ENCODE data around the gene TBC1D2B.
A peak's percentile ranks its signal among the peaks of the same experiment; 100 is the strongest.
"Not testable (repeated sequence)": the region's sequence is repeated elsewhere in the genome, so short reads cannot be mapped to it uniquely, and the experiment has no call there.

The TBC1D2B gene

GRCh38 chr15:77969055-77969454, 108.5 kb downstream of the TBC1D2B start:
- TF ChIP-seq CTCF (IDR thresholded peaks at IDR 0.05), result no peak
- H3K27me3 ChIP-seq (ENCODE audit: control insufficient read depth, insufficient read depth, low read length), result no peaks in the 10 kb centered on the region
- H3K36me3 ChIP-seq (ENCODE audit: control insufficient read depth, insufficient read depth, low read length), result no peaks in the 10 kb centered on the region
- no peaks in the 10 kb centered on the region for H3K9me3 ChIP-seq (ENCODE audit: control insufficient read depth, low read length)
- H3K4me2 ChIP-seq (ENCODE audit: low read length), result no peak overlapping the region
- H3K4me1 ChIP-seq, result no peaks in the 10 kb centered on the region
- H3K4me3 ChIP-seq (ENCODE audit: low read depth, low read length), result no peak overlapping the region
- no peak overlapping the region for H2AFZ ChIP-seq
- no peaks in the 10 kb centered on the region for H3K79me2 ChIP-seq
- H3K9ac ChIP-seq, result no peak overlapping the region
- H3K27ac ChIP-seq, result no peak overlapping the region

- Histone ChIP-seq H3K9ac (no peak overlapping the region), H3K4me3 (ENCODE audit: low read depth, low read length) (no peak overlapping the region), H3K27me3 (ENCODE audit: control insufficient read depth, insufficient read depth, low read length) (no peaks in the 10 kb centered on the region), H3K9me3 (ENCODE audit: control insufficient read depth, low read length) (no peaks in the 10 kb centered on the region), H3K27ac (no peak overlapping the region), H3K4me1 (no peaks in the 10 kb centered on the region), H3K36me3 (ENCODE audit: control insufficient read depth, insufficient read depth, low read length) (no peaks in the 10 kb centered on the region), H3K4me2 (ENCODE audit: low read length) (no peak overlapping the region), H2AFZ (no peak overlapping the region), H3K79me2 (no peaks in the 10 kb centered on the region)
- no peak for TF ChIP-seq CTCF (IDR thresholded peaks at IDR 0.05)
Measured at GRCh38 chr15:77967798-77968197, 109.7 kb downstream of the TBC1D2B start.

- not testable (repeated sequence) for H2AFZ ChIP-seq; H3K9me3 ChIP-seq (ENCODE audit: control insufficient read depth, low read length); H3K4me2 ChIP-seq (ENCODE audit: low read length); H3K27ac ChIP-seq; H3K36me3 ChIP-seq (ENCODE audit: control insufficient read depth, insufficient read depth, low read length); H3K4me3 ChIP-seq (ENCODE audit: low read depth, low read length); H3K9ac ChIP-seq; H3K4me1 ChIP-seq; H3K27me3 ChIP-seq (ENCODE audit: control insufficient read depth, insufficient read depth, low read length); H3K79me2 ChIP-seq
Measured at GRCh38 chr15:77967235-77967615, 110.3 kb downstream of the TBC1D2B start.

- H3K4me3 ChIP-seq (ENCODE audit: low read depth, low read length), result no peak overlapping the region
- TF ChIP-seq CTCF (IDR thresholded peaks at IDR 0.05), result peak; percentile 71
- no peak overlapping the region for H3K27ac ChIP-seq
- H2AFZ ChIP-seq, result no peak overlapping the region
- no peak overlapping the region for H3K4me2 ChIP-seq (ENCODE audit: low read length)
- no peaks in the 10 kb centered on the region for H3K27me3 ChIP-seq (ENCODE audit: control insufficient read depth, insufficient read depth, low read length)
- no peaks in the 10 kb centered on the region for H3K79me2 ChIP-seq
- H3K4me1 ChIP-seq, result no peaks in the 10 kb centered on the region
- no peak overlapping the region for H3K9ac ChIP-seq
- H3K36me3 ChIP-seq (ENCODE audit: control insufficient read depth, insufficient read depth, low read length), result no peaks in the 10 kb centered on the region
- H3K9me3 ChIP-seq (ENCODE audit: control insufficient read depth, low read length), result no peaks in the 10 kb centered on the region
Measured at GRCh38 chr15:77966540-77967234, 110.8 kb downstream of the TBC1D2B start.

- no peak overlapping the region for H3K27ac ChIP-seq
- no peaks in the 10 kb centered on the region for H3K27me3 ChIP-seq (ENCODE audit: control insufficient read depth, insufficient read depth, low read length)
- no peaks in the 10 kb centered on the region for H3K36me3 ChIP-seq (ENCODE audit: control insufficient read depth, insufficient read depth, low read length)
- no peak overlapping the region for H3K9ac ChIP-seq
- no peak overlapping the region for H3K4me3 ChIP-seq (ENCODE audit: low read depth, low read length)
- no peaks in the 10 kb centered on the region for H3K9me3 ChIP-seq (ENCODE audit: control insufficient read depth, low read length)
- H3K4me2 ChIP-seq (ENCODE audit: low read length), result no peak overlapping the region
- no peak overlapping the region for H2AFZ ChIP-seq
- H3K79me2 ChIP-seq, result no peaks in the 10 kb centered on the region
- no peak for TF ChIP-seq CTCF (IDR thresholded peaks at IDR 0.05)
- no peaks in the 10 kb centered on the region for H3K4me1 ChIP-seq
Measured at GRCh38 chr15:77964193-77964592, 113.3 kb downstream of the TBC1D2B start.
